ENCODE data around the gene MGMT. TPM values are rescaled to one million over a fixed set of nuclear protein-coding genes. Genes with fewer than 3 reads are reported as not detected.

Gene MGMT
- total and polyA plus RNA-seq, 2 donors (not counting 1 experiment from before 2014, with no cell fraction given): 1.9 to 29.1 TPM

DNA sequence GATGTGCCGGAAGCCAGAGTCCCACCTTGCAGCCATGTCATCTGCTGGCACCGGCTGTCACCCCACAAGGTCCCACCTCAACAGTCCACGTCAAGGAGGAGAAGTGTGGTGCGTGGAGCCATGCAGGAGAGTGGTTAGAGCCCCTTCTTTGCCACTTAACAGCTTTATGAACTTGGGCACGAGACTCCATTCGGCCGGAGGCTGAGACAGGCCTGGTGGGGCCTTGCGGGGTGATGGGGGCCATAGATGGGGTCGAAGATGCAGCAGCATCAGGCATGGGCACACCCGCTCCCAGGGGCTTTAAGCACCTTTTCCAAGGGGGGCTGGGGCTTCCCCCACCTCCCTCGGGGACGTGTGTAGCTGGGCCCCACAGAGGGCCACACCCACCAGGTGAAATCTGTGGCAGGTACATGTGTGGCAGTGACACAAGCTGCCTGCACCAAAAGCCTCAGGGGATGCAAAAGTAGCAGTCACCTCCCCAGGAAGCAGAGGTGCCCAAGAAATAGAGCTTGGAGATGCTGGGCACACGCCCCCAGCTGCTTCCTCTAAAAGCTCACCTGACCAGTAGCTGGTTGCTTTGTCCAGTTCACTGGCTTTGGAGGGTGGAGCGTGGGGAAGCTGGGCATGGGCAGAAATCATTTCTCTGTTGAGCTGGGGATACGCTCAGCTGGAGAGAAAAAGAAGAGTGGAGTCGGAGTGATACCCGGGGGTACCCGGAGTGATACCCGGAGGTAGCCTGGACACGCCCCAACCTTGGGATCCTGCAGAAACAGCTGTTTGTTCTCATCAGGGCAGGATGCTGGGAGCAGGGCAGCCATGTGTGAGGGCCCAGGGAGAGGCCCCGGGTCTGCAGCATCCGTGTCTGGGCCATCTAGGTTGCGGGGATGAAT, 297.2 kb downstream of the MGMT start:
- H3K9me3 ChIP-seq (ENCODE audit: control insufficient read depth, insufficient read depth, low read depth, low read length): no peaks in the 10 kb centered on the region
- H2AFZ ChIP-seq (ENCODE audit: low read length): no peak overlapping the region
- no peak overlapping the region for H3K4me2 ChIP-seq (ENCODE audit: extremely low read depth, insufficient read depth, low read length)
- no peaks in the 10 kb centered on the region for H3K79me2 ChIP-seq (ENCODE audit: control insufficient read depth, insufficient read depth, low read length)
- no peak overlapping the region for H3K4me3 ChIP-seq (replicated peaks in 1 of 4; ENCODE audit: control extremely low read depth in 1 of 4, insufficient read depth in 1 of 4, low read depth in 3 of 4, low read length in 4 of 4)
- no peaks in the 10 kb centered on the region for H4K20me1 ChIP-seq (ENCODE audit: control insufficient read depth, extremely low read depth, insufficient read depth, low read length)
- TF ChIP-seq CTCF (conservative IDR thresholded peaks at IDR 0.05 in 1 of 2, IDR thresholded peaks at IDR 0.05 in 1 of 2; ENCODE audit: low read depth in 1 of 2, low read length in 2 of 2) (no peak), EZH2 (IDR thresholded peaks at IDR 0.05; ENCODE audit: low read length, missing control alignments) (no peak)
- H3K27ac ChIP-seq (ENCODE audit: insufficient read depth, low read length): no peak overlapping the region
- H3K9ac ChIP-seq (ENCODE audit: insufficient read depth, low read length): no peak overlapping the region
- no peaks in the 10 kb centered on the region for H3K27me3 ChIP-seq (ENCODE audit: control insufficient read depth, insufficient read depth, low read length)
- no peaks in the 10 kb centered on the region for H3K36me3 ChIP-seq (ENCODE audit: control insufficient read depth, insufficient read depth, low read length)
- no peak for DNase-seq (ENCODE audit: low read depth in 2 of 2)
- H3K4me1 ChIP-seq (ENCODE audit: control insufficient read depth, extremely low read depth, insufficient read depth, low read length): no peaks in the 10 kb centered on the region

GRCh38 chr10:129764901-129765663, 298.0 kb downstream of the MGMT start:
- H3K36me3 ChIP-seq (ENCODE audit: control insufficient read depth, insufficient read depth, low read length): no peaks in the 10 kb centered on the region
- no peak overlapping the region for H3K9ac ChIP-seq (ENCODE audit: insufficient read depth, low read length)
- no peaks in the 10 kb centered on the region for H4K20me1 ChIP-seq (ENCODE audit: control insufficient read depth, extremely low read depth, insufficient read depth, low read length)
- DNase-seq (ENCODE audit: low read depth in 2 of 2): no peak
- H3K4me3 ChIP-seq (replicated peaks in 1 of 4; ENCODE audit: control extremely low read depth in 1 of 4, insufficient read depth in 1 of 4, low read depth in 3 of 4, low read length in 4 of 4): no peak overlapping the region
- no peaks in the 10 kb centered on the region for H3K9me3 ChIP-seq (ENCODE audit: control insufficient read depth, insufficient read depth, low read depth, low read length)
- no peaks in the 10 kb centered on the region for H3K4me1 ChIP-seq (ENCODE audit: control insufficient read depth, extremely low read depth, insufficient read depth, low read length)
- TF ChIP-seq EZH2 (IDR thresholded peaks at IDR 0.05; ENCODE audit: low read length, missing control alignments) (no peak), CTCF (conservative IDR thresholded peaks at IDR 0.05 in 1 of 2, IDR thresholded peaks at IDR 0.05 in 1 of 2; ENCODE audit: low read depth in 1 of 2, low read length in 2 of 2) (no peak)
- no peak overlapping the region for H3K4me2 ChIP-seq (ENCODE audit: extremely low read depth, insufficient read depth, low read length)
- no peak overlapping the region for H3K27ac ChIP-seq (ENCODE audit: insufficient read depth, low read length)
- H3K79me2 ChIP-seq (ENCODE audit: control insufficient read depth, insufficient read depth, low read length): no peaks in the 10 kb centered on the region
- no peaks in the 10 kb centered on the region for H3K27me3 ChIP-seq (ENCODE audit: control insufficient read depth, insufficient read depth, low read length)
- no peak overlapping the region for H2AFZ ChIP-seq (ENCODE audit: low read length)

Measured in fibroblast of lung (primary cell).